Measurements from ENCODE around the gene RAPGEF1.

DNA sequence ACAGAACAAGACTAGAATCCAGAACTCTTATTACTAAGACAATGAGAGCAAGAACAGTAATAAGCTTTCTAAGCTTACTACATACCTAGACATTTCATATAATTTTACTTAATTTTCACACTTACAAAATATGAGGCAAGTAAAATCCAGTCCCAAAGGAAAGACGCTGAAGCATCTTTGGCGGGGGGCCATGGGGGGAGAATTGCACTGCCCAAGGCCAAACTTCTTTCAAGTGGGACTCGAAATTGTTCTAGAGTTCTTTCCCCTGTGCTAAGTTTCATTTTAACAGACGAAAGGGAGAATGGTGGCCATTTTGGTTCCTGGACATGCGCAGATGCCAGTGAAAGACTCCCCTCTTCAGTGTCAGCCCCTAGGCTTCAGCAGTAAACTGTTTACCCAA is 122.3 kb downstream of the RAPGEF1 start:
- TF ChIP-seq TAF15 (IDR thresholded peaks at IDR 0.05; ENCODE audit: low read depth, low read length) (no peak), SMC3 (conservative IDR thresholded peaks at IDR 0.05; ENCODE audit: insufficient read depth, low read depth, low read length) (no peak), ZNF140 (CRISPR knock-in tag; IDR thresholded peaks at IDR 0.05) (no peak), POLR2AphosphoS5 (IDR thresholded peaks at IDR 0.05; ENCODE audit: control insufficient read depth, insufficient read depth, low read depth, low read length) (no peak), NFE2L1 (tag; IDR thresholded peaks at IDR 0.05; ENCODE audit: borderline replicate concordance, low read depth) (no peak), POLR2A (conservative IDR thresholded peaks at IDR 0.05) (no peak)
- TF ChIP-seq, protein P1, sequence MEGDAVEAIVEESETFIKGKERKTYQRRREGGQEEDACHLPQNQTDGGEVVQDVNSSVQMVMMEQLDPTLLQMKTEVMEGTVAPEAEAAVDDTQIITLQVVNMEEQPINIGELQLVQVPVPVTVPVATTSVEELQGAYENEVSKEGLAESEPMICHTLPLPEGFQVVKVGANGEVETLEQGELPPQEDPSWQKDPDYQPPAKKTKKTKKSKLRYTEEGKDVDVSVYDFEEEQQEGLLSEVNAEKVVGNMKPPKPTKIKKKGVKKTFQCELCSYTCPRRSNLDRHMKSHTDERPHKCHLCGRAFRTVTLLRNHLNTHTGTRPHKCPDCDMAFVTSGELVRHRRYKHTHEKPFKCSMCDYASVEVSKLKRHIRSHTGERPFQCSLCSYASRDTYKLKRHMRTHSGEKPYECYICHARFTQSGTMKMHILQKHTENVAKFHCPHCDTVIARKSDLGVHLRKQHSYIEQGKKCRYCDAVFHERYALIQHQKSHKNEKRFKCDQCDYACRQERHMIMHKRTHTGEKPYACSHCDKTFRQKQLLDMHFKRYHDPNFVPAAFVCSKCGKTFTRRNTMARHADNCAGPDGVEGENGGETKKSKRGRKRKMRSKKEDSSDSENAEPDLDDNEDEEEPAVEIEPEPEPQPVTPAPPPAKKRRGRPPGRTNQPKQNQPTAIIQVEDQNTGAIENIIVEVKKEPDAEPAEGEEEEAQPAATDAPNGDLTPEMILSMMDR (IDR thresholded peaks at IDR 0.05 in 2 of 3, conservative IDR thresholded peaks at IDR 0.05 in 1 of 3; ENCODE audit: insufficient read depth in 2 of 3, low read depth in 1 of 3, low read length in 3 of 3) = no peak
